Measurements from ENCODE around the gene VTA1. TPM values are rescaled to one million over a fixed set of nuclear protein-coding genes. Genes with fewer than 3 reads are reported as not detected.

The VTA1 gene
- total RNA-seq, 1 donor from 2014 or later, result 41.9 TPM

GRCh38 chr6:142258305-142258704 lies 111.2 kb downstream of the VTA1 start:
- TF ChIP-seq CTCF (IDR thresholded peaks at IDR 0.05), result no peak
- H3K27ac Mint-ChIP-seq (ENCODE audit: unreplicated experiment), result no peak overlapping the region
- H3K9me3 Mint-ChIP-seq (ENCODE audit: unreplicated experiment), result no peaks in the 10 kb centered on the region
- H3K4me3 Mint-ChIP-seq (ENCODE audit: unreplicated experiment), result no peak overlapping the region
- DNase-seq (ENCODE audit: extremely low spot score, unreplicated experiment), result no peak
- no peaks in the 10 kb centered on the region for H3K4me1 Mint-ChIP-seq (ENCODE audit: unreplicated experiment)
- H3K36me3 Mint-ChIP-seq (ENCODE audit: unreplicated experiment), result no peaks in the 10 kb centered on the region
- peaks cover 4% of the 10 kb centered on the region for H3K27me3 Mint-ChIP-seq (ENCODE audit: unreplicated experiment)

DNA sequence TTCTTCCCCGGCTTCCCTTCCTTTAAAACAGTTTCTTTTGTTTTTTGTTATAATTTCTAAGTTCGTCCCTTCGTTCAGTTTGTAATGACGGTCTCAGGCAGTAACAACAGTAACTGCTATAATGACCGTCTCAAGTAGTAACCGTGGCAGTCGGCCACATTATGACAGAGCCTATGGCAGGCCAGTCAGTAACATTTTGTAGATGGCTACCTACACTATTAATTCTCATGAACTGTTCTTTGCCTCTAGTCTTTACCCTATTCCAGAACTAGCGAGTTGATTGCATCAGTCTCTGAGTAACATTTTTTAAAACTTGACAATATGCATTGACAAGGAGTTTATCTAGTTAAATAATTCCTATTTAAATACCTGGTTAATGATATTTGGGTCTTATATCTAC lies 111.7 kb downstream of the VTA1 start:
- Mint-ChIP-seq H3K9me3 (ENCODE audit: unreplicated experiment) (no peaks in the 10 kb centered on the region), H3K27me3 (ENCODE audit: unreplicated experiment) (peaks cover 4% of the 10 kb centered on the region), H3K4me3 (ENCODE audit: unreplicated experiment) (no peak overlapping the region), H3K4me1 (ENCODE audit: unreplicated experiment) (no peaks in the 10 kb centered on the region), H3K27ac (ENCODE audit: unreplicated experiment) (no peak overlapping the region), H3K36me3 (ENCODE audit: unreplicated experiment) (no peaks in the 10 kb centered on the region)
- no peak for DNase-seq (ENCODE audit: extremely low spot score, unreplicated experiment)
- no peak for TF ChIP-seq CTCF (IDR thresholded peaks at IDR 0.05)

GRCh38 chr6:142260748-142261147 lies 113.7 kb downstream of the VTA1 start:
- Mint-ChIP-seq H3K36me3 (ENCODE audit: unreplicated experiment) (no peaks in the 10 kb centered on the region), H3K4me3 (ENCODE audit: unreplicated experiment) (no peak overlapping the region), H3K4me1 (ENCODE audit: unreplicated experiment) (no peaks in the 10 kb centered on the region), H3K9me3 (ENCODE audit: unreplicated experiment) (no peaks in the 10 kb centered on the region), H3K27ac (ENCODE audit: unreplicated experiment) (no peak overlapping the region), H3K27me3 (ENCODE audit: unreplicated experiment) (peaks cover 8% of the 10 kb centered on the region)
- no peak for DNase-seq (ENCODE audit: extremely low spot score, unreplicated experiment)
- TF ChIP-seq CTCF (IDR thresholded peaks at IDR 0.05), result no peak

DNA sequence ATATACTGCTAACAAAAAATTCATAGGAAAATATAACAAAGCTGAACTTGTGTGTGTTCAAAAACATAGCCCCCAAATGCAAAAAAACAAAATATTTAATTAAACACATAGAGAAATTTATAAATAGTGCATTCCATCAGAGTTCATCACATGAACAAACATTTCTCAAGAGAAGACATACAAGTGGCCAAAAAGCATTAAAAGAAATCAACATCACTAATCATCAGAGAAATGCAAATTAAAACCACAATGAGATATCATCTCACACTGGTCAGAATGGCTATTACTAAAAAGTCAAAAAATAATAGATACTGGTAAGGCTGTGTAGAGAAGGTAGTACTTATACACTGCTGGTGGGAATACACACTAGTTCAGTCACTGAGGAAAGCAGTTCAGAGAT lies 115.2 kb downstream of the VTA1 start:
- H3K4me3 Mint-ChIP-seq (ENCODE audit: unreplicated experiment), result no peak overlapping the region
- H3K9me3 Mint-ChIP-seq (ENCODE audit: unreplicated experiment), result no peaks in the 10 kb centered on the region
- H3K27me3 Mint-ChIP-seq (ENCODE audit: unreplicated experiment), result peaks cover 10% of the 10 kb centered on the region
- DNase-seq (ENCODE audit: extremely low spot score, unreplicated experiment), result no peak
- no peak for TF ChIP-seq CTCF (IDR thresholded peaks at IDR 0.05)
- no peak overlapping the region for H3K27ac Mint-ChIP-seq (ENCODE audit: unreplicated experiment)
- H3K4me1 Mint-ChIP-seq (ENCODE audit: unreplicated experiment), result no peaks in the 10 kb centered on the region
- H3K36me3 Mint-ChIP-seq (ENCODE audit: unreplicated experiment), result no peaks in the 10 kb centered on the region

- Mint-ChIP-seq H3K9me3 (ENCODE audit: unreplicated experiment) (no peaks in the 10 kb centered on the region), H3K4me1 (ENCODE audit: unreplicated experiment) (no peaks in the 10 kb centered on the region), H3K4me3 (ENCODE audit: unreplicated experiment) (no peak overlapping the region), H3K27ac (ENCODE audit: unreplicated experiment) (no peak overlapping the region), H3K27me3 (ENCODE audit: unreplicated experiment) (peaks cover 10% of the 10 kb centered on the region), H3K36me3 (ENCODE audit: unreplicated experiment) (no peaks in the 10 kb centered on the region)
- no peak for TF ChIP-seq CTCF (IDR thresholded peaks at IDR 0.05)
- DNase-seq (ENCODE audit: extremely low spot score, unreplicated experiment), result no peak
These were observed 118.4 kb downstream of the VTA1 start for GRCh38 chr6:142265476-142265875.
